Measurements from ENCODE around the gene GNAQ.
"Not testable (repeated sequence)": the region's sequence is repeated elsewhere in the genome, so short reads cannot be mapped to it uniquely, and the experiment has no call there.

Gene GNAQ

DNA sequence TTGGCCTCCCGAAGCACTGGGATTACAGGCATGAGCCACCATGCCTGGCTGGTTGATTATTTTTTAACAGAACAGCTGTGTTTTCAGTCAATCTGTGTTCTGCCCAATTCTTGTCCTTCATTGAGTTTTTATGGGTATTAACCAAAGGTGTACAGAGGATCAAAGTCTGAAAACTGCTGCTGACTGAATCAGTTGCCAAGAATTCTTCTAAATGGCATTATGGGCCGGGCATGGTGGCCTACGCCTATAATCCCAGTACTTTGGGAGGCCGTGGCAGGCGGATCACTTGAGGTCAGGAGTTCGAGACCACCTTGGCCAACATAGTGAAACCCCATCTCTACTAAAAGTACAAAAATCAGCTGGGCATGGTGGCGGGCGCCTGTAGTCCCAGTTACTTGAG, 150.0 kb downstream of the GNAQ start:
- not testable (repeated sequence) for DNase-seq

DNA sequence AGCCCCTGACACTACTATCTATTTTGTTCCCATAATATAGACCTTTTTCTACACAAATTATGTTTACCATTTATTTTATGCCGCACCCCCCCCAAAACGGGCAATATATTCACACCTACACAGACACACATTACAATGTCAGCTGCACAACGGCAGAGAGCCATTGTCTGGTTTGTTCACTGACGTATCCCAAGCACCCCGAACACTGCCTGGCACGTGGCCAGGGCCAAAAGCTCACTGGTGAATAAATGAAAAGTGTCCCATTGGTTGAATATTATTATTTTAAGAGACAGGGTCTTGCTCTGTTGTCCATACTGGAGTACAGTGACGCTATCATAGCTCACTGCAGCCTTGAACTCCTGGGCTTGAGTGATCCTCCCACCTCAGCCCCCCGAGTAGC, 150.5 kb downstream of the GNAQ start:
- no peak for DNase-seq

GRCh38 chr9:77879437-77879943, 152.1 kb downstream of the GNAQ start:
- no peak for DNase-seq

- not testable (repeated sequence) for DNase-seq
Observed at GRCh38 chr9:77878793-77879192, 152.8 kb downstream of the GNAQ start.

DNA sequence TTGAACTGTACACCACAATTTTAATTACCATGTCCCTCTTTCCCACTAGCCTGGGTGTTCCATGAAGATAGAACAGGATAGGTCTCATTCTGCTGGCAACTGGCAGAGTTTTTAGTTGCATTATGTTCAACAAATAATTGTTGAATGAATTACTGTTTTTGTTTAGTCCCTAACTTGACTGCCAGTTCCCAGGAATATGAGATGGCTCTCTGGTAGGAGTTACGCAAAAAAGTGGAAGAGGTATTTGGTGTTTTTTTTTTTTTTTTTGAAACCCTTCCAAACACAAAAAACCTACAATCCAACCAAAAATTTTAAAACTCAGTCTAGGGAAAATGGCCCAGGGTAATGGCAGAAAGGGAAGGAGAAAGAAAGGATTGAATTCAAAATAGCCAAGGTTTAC, 153.6 kb downstream of the GNAQ start:
- no peak for DNase-seq

DNA sequence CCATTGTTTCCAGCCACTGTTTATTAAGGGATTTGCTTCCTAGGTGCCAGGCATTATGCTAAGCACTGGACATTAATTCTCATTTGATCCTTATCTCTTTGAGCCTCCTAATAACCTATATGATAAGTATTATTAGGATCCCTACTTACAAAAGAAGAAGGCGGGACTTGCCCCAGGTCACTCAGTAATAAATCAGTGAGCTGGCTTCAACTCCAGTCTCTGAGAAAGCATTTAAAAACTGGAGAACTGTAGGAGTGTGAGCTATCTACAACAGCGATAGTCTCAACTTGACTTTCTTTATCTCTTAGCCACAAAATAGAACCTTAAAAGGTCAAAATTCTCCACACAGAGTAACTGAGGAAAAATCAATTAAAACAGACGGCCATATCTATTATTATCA, 155.0 kb downstream of the GNAQ start:
- DNase-seq: no peak

GRCh38 chr9:77876091-77876490, 155.5 kb downstream of the GNAQ start:
- DNase-seq: peak in 1 of 56 donors; percentile 4

DNA sequence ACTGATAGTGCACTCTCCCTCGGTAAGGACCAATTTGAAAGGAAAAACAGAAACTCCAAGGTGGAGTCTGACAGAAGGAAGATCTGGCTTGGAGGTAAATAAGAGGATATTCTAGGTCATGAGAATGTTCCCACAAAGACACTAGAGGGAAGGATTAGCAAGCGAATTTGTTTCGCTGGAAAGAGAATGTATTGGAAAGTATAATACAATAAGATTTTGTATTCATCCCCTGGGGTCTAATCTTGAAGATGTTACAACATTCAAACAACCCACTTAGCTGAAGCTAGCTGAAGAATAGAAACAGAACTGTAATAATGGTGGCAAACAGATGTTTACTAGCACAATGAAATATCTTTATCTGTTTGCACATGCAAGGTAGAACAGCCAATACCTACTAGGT, 158.7 kb downstream of the GNAQ start:
- no peak for DNase-seq

GRCh38 chr9:77872177-77872576, 159.4 kb downstream of the GNAQ start:
- no peak for DNase-seq

DNA sequence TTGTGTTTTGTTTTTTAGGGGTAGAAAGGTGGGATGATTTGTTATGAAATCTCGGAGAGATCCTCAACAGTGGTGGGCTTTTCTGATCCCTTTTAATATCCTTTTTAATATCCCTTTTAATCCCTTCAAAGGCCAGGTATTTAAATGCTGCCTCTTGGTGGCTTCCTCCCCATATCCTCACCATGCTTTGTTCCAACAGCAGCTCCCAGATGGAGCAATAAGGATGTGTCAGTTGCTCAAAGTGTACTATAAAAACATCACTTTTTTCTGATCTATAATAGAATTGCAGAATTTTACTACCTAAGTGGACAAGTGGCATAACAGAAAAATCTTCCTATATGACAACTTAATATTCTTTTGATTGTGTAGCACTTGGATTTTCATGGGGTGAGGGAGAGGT, 160.1 kb downstream of the GNAQ start:
- DNase-seq: no peak

GRCh38 chr9:77866878-77867277, 164.7 kb downstream of the GNAQ start:
- no peak for DNase-seq

DNA sequence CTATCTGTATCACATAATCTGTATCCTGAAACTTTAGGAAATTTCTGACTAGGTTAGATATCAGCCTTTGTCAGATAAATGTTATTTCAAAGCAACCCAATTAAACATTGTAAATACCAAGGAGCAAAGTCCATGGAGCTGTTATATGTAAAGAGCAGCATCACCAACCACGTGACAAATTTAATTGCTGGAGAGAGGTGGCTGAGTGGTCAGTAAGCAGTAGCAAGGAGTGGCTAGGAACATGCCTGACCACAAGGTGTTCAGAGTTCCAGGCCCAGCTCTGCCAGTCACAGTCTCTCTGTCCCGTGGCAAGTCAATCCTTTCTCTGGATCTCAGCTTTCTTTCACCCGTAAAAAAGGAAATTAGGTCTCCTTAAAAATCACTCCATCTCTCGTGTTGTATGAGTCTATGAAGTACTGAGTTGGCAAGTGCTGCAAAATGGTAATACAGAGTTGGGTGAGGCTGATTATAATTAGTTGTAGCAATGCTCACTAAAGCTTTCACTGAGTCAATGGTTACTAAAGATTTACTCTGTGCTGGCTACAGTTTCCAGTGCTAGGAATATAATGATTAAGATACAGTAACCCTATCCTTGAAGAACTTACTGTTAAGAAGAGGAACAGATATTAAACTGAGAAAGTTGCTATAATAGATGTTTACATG, 166.1 kb downstream of the GNAQ start:
- DNase-seq: no peak

- no peak for DNase-seq
Observed at GRCh38 chr9:77864211-77864889, 167.3 kb downstream of the GNAQ start.

DNA sequence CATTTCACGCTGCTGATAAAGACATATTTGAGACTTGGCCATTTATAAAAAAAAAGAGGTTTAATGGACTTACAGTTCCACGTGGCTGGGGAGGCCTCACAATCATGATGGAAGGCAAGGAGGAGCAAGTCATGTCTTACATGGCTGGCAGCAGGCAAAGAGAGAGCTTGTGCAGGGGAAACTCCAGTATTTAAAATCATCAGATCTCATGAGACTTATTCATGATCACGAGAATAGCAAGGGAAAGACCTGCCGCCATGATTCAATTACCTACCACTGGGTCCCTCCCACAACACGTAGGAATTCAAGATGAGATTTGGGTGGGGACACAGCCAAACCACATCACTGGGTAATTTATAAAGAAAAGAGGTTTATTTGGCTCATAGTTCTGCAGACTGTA, 168.0 kb downstream of the GNAQ start:
- DNase-seq: not testable (repeated sequence)

- not testable (repeated sequence) for DNase-seq
Observed at GRCh38 chr9:77860953-77861352, 170.7 kb downstream of the GNAQ start.

DNA sequence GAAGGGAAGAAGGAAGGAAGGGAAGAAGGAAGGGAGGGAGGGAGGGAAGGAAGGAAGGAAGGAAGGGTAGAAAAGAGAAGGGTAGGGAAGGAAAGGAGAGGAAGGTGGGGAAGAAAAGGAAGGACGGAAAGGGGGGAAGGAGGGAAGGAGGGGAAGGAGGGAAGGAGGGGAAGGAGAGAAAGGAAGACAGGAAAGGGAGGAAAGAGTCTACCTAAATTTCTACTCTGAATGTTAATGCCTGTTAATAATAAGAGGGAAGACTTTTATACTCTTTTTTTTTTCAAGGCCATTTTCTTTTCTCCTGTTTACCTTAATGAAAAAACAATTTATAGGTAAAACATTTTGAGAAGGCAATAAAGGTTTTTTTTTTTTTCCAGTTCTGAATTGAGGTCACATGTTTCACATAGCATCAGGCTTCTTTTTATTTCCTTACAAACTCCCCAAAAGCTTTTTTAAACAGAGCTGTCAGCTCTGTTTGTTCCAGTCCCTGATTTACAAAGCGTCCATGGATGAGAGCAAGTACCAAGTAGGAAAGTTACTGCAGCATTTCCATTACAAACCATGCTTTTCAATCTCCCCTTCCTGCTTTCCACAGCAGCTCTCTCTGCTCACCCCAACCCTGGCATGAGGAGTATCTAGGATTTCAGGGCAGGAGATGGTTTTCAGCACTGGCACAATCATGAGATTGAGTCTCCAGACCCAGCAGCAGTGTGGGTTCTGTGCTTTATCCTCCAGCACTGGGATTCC, 173.9 kb downstream of the GNAQ start:
- DNase-seq: no peak

DNA sequence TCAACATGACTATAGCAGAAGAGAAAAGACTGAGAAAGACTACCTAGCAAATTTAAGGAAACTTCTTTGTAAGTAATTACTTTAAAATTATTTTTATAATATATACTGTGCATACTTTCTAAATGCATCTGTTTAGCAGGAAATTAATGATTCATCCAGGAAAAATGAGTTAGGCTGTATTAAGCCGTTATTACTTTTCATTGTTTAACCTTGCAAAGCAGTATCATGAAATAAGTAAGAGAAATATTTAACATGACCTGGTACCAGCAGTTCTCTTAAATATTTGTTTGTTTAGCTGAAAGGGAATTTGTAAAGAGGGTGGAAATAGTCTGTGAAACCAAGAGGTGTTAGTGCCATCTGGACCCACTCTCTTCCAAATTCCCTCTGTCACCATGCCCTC, 175.0 kb downstream of the GNAQ start:
- no peak for DNase-seq

- DNase-seq: no peak
Observed at GRCh38 chr9:77854916-77855311, 176.7 kb downstream of the GNAQ start.

- DNase-seq: no peak
Observed at GRCh38 chr9:77854258-77854915, 177.2 kb downstream of the GNAQ start.

DNA sequence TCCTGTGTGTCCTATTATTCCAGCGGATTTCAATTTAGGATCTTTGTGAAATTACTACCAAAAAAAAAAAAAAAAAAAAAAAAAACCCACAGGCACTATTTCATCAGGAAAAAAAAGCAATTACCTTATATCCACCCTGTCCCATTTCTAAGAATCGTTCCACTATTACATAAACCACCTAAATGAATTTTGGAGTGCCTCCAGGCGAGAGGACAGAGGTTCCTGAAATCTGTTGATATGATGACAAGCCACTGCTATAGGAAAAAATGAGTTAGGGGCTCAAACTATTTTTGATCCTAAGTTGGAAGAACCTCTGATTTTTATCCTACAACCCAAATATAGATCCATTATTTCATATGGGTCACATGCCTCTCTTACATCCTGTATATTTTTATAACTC, 177.9 kb downstream of the GNAQ start:
- no peak for DNase-seq

DNA sequence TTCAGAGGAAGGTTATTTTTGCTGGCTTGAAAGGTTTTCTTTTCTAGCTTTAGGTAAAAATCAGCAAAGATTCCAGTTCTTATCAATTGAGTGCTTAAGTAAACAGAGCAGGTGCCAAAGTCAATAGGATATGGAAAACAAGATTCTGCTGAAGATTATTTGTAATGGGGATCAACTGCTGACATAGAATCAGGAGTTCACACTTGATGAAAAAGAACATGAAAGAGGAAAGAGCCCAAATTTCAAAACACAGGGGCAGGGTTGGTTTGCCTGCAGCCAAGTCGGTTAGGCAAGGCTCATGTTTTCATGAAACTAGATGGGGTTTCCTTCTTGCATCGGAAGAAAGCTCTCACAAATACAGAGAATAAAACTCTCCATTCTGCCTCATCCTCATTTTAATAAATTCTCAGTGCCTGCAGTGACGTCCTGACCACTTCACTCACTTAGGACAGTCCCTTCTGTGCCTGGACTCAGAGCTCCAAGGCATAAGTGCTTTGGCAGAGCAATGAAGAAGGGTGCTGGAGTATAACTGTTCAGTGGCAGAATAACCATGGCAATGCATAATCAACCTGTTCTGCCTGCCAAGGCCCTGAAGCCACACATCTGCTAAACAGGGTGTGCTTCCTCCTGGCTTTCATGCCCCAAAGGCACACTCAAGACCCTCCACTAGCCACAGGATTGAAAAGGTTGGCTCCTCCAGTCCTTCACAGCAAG, 179.6 kb downstream of the GNAQ start:
- peak in 3 of 56 donors; percentile 13 to 41 (median 21) for DNase-seq

All from nucleus accumbens (tissue), 56 donors.